Measurements from ENCODE around the gene KRT14.
"Not testable (repeated sequence)": the region's sequence is repeated elsewhere in the genome, so short reads cannot be mapped to it uniquely, and the experiment has no call there.

The KRT14 gene

GRCh38 chr17:41628073-41628370 is 41.3 kb upstream of the KRT14 start:
- H3K27me3 ChIP-seq (ENCODE audit: control insufficient read depth, insufficient read depth, low read length); H3K4me3 ChIP-seq (ENCODE audit: low read length); H3K9me3 ChIP-seq (ENCODE audit: control insufficient read depth, low read length); H3K9ac ChIP-seq (ENCODE audit: low read length); H3K36me3 ChIP-seq (ENCODE audit: control insufficient read depth, insufficient read depth, low read length): not testable (repeated sequence)
- H3K4me1 ChIP-seq (ENCODE audit: control insufficient read depth, insufficient read depth, low read length), result peaks cover 24% of the 10 kb centered on the region

- Histone ChIP-seq H3K4me1 (ENCODE audit: control insufficient read depth, insufficient read depth, low read length) (peaks cover 24% of the 10 kb centered on the region), H3K9ac (ENCODE audit: low read length) (no peak overlapping the region), H3K4me3 (ENCODE audit: low read length) (no peak overlapping the region), H3K27me3 (ENCODE audit: control insufficient read depth, insufficient read depth, low read length) (peaks cover 3% of the 10 kb centered on the region), H3K9me3 (ENCODE audit: control insufficient read depth, low read length) (no peaks in the 10 kb centered on the region), H3K36me3 (ENCODE audit: control insufficient read depth, insufficient read depth, low read length) (no peaks in the 10 kb centered on the region)
Observed at GRCh38 chr17:41627316-41628072, 40.8 kb upstream of the KRT14 start.

GRCh38 chr17:41626914-41627295 is 40.2 kb upstream of the KRT14 start:
- not testable (repeated sequence) for H3K9me3 ChIP-seq (ENCODE audit: control insufficient read depth, low read length); H3K27me3 ChIP-seq (ENCODE audit: control insufficient read depth, insufficient read depth, low read length); H3K4me3 ChIP-seq (ENCODE audit: low read length); H3K36me3 ChIP-seq (ENCODE audit: control insufficient read depth, insufficient read depth, low read length); H3K9ac ChIP-seq (ENCODE audit: low read length)
- peaks cover 22% of the 10 kb centered on the region for H3K4me1 ChIP-seq (ENCODE audit: control insufficient read depth, insufficient read depth, low read length)

GRCh38 chr17:41626028-41626913 is 39.6 kb upstream of the KRT14 start:
- peaks cover 15% of the 10 kb centered on the region for H3K4me1 ChIP-seq (ENCODE audit: control insufficient read depth, insufficient read depth, low read length)
- not testable (repeated sequence) for H3K36me3 ChIP-seq (ENCODE audit: control insufficient read depth, insufficient read depth, low read length); H3K27me3 ChIP-seq (ENCODE audit: control insufficient read depth, insufficient read depth, low read length); H3K4me3 ChIP-seq (ENCODE audit: low read length); H3K9ac ChIP-seq (ENCODE audit: low read length); H3K9me3 ChIP-seq (ENCODE audit: control insufficient read depth, low read length)

GRCh38 chr17:41625602-41626001 is 38.9 kb upstream of the KRT14 start:
- no peaks in the 10 kb centered on the region for H3K36me3 ChIP-seq (ENCODE audit: control insufficient read depth, insufficient read depth, low read length)

GRCh38 chr17:41624208-41625101 is 37.8 kb upstream of the KRT14 start, which contains the start of gene KRT17:
TSS of gene KRT17 (minus strand) at chr17:41624575. CDS start at chr17:41624509, 66 bp downstream.
- Histone ChIP-seq H3K9me3 (ENCODE audit: control insufficient read depth, low read length) (no peaks in the 10 kb centered on the region), H3K9ac (ENCODE audit: low read length) (no peak within 1 kb of the TSS), H3K4me1 (ENCODE audit: control insufficient read depth, insufficient read depth, low read length) (no peaks in the 10 kb centered on the region), H3K36me3 (ENCODE audit: control insufficient read depth, insufficient read depth, low read length) (no peaks in the 10 kb centered on the region), H3K4me3 (ENCODE audit: low read length) (no peak within 1 kb of the TSS), H3K27me3 (ENCODE audit: control insufficient read depth, insufficient read depth, low read length) (peaks cover 3% of the 10 kb centered on the region)

More at GRCh38 chr17:41625602-41626001, 38.9 kb upstream of the KRT14 start:
- Histone ChIP-seq H3K27me3 (ENCODE audit: control insufficient read depth, insufficient read depth, low read length) (peaks cover 3% of the 10 kb centered on the region), H3K9me3 (ENCODE audit: control insufficient read depth, low read length) (no peaks in the 10 kb centered on the region), H3K9ac (ENCODE audit: low read length) (no peak overlapping the region), H3K4me3 (ENCODE audit: low read length) (no peak overlapping the region), H3K4me1 (ENCODE audit: control insufficient read depth, insufficient read depth, low read length) (peaks cover 10% of the 10 kb centered on the region)

GRCh38 chr17:41623184-41623861 is 36.6 kb upstream of the KRT14 start:
- not testable (repeated sequence) for H3K9ac ChIP-seq (ENCODE audit: low read length); H3K4me1 ChIP-seq (ENCODE audit: control insufficient read depth, insufficient read depth, low read length); H3K27me3 ChIP-seq (ENCODE audit: control insufficient read depth, insufficient read depth, low read length); H3K36me3 ChIP-seq (ENCODE audit: control insufficient read depth, insufficient read depth, low read length); H3K4me3 ChIP-seq (ENCODE audit: low read length); H3K9me3 ChIP-seq (ENCODE audit: control insufficient read depth, low read length)

- not testable (repeated sequence) for H3K4me1 ChIP-seq (ENCODE audit: control insufficient read depth, insufficient read depth, low read length); H3K9me3 ChIP-seq (ENCODE audit: control insufficient read depth, low read length); H3K36me3 ChIP-seq (ENCODE audit: control insufficient read depth, insufficient read depth, low read length); H3K27me3 ChIP-seq (ENCODE audit: control insufficient read depth, insufficient read depth, low read length); H3K4me3 ChIP-seq (ENCODE audit: low read length); H3K9ac ChIP-seq (ENCODE audit: low read length)
Observed at GRCh38 chr17:41622340-41623183, 35.9 kb upstream of the KRT14 start.

- Histone ChIP-seq H3K9me3 (ENCODE audit: control insufficient read depth, low read length) (no peaks in the 10 kb centered on the region), H3K4me3 (ENCODE audit: low read length) (no peak overlapping the region), H3K9ac (ENCODE audit: low read length) (no peak overlapping the region), H3K4me1 (ENCODE audit: control insufficient read depth, insufficient read depth, low read length) (no peaks in the 10 kb centered on the region), H3K36me3 (ENCODE audit: control insufficient read depth, insufficient read depth, low read length) (no peaks in the 10 kb centered on the region), H3K27me3 (ENCODE audit: control insufficient read depth, insufficient read depth, low read length) (peaks cover 10% of the 10 kb centered on the region)
Observed at GRCh38 chr17:41621916-41622315, 35.2 kb upstream of the KRT14 start.

GRCh38 chr17:41621435-41621817 is 34.7 kb upstream of the KRT14 start:
- H3K27me3 ChIP-seq (ENCODE audit: control insufficient read depth, insufficient read depth, low read length), result peaks cover 10% of the 10 kb centered on the region
- not testable (repeated sequence) for H3K4me3 ChIP-seq (ENCODE audit: low read length); H3K9ac ChIP-seq (ENCODE audit: low read length); H3K36me3 ChIP-seq (ENCODE audit: control insufficient read depth, insufficient read depth, low read length); H3K9me3 ChIP-seq (ENCODE audit: control insufficient read depth, low read length); H3K4me1 ChIP-seq (ENCODE audit: control insufficient read depth, insufficient read depth, low read length)
